Measurements from ENCODE around the gene NHLRC4.

GRCh38 chr16:606656-607307, 40.0 kb downstream of the NHLRC4 start:
- TF ChIP-seq SREBF2 (IDR thresholded peaks at IDR 0.05) = no peak
- TF ChIP-seq CTCF (IDR thresholded peaks at IDR 0.05) = no peak
- no peak for TF ChIP-seq RARB (CRISPR knock-in tag; IDR thresholded peaks at IDR 0.05)
- no peak for TF ChIP-seq USF2 (IDR thresholded peaks at IDR 0.05)
